H7 (cell line): ENCODE data around the gene RELL2. TPM values are rescaled to one million over a fixed set of nuclear protein-coding genes. Genes with fewer than 3 reads are reported as not detected.

Source experiments
- DNase-seq: peaks from one replicate; pipeline ENCODE4 v3.0.0; 2012
- H3K27me3 ChIP-seq: 2 replicates; pipeline ENCODE4 v1.6.0; 2011; ENCODE audit warnings: mild to moderate bottlenecking, low read length; ENCODE audit not compliant: control insufficient read depth, insufficient read depth
- H3K36me3 ChIP-seq: replicated peaks from 2 replicates; pipeline ENCODE4 v1.5.1; 2011; ENCODE audit warnings: low read length; ENCODE audit not compliant: control insufficient read depth, insufficient read depth
- H3K4me3 ChIP-seq: 2 replicates; pipeline ENCODE4 v1.5.1; 2011; ENCODE audit warnings: low read depth, mild to moderate bottlenecking, control low read depth, low read length, moderate library complexity; ENCODE audit not compliant: insufficient read depth
- total RNA-seq: library from RNA; depleted of rRNA; stranded (reverse); fragments of >200 nt; shearing (Covaris generic); gene quantifications from 2 replicates; pipeline ENCODE4 v1.2.3, GENCODE V29; 2014

Gene RELL2
- total RNA-seq, 1 experiment from 2014 or later, result 7.4 TPM

DNA sequence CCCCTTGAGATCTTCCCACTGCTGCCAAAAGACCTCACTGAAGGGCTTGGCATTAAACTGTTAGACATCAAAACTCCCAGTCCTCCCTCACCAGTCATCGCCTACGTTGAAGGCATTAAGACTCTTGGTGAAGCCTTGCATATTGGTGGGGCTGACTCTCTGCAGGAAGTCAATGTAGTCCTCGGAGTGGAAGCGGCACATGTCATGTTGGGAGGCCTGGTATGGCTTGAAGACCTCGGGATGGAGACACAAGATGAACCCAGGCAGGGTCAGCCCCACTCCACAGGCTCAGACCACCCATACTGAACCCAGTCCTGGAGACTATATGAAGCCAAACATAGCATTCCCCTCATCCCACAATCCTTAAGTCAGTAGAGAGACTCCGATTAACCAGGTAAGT is 2.1 kb upstream of the RELL2 start:
- Histone ChIP-seq H3K4me3 (no peak overlapping the region), H3K27me3 (peaks cover 6% of the 10 kb centered on the region), H3K36me3 (no peaks in the 10 kb centered on the region; the same call in none of the 2 replicates)
- DNase-seq, result no peak

DNA sequence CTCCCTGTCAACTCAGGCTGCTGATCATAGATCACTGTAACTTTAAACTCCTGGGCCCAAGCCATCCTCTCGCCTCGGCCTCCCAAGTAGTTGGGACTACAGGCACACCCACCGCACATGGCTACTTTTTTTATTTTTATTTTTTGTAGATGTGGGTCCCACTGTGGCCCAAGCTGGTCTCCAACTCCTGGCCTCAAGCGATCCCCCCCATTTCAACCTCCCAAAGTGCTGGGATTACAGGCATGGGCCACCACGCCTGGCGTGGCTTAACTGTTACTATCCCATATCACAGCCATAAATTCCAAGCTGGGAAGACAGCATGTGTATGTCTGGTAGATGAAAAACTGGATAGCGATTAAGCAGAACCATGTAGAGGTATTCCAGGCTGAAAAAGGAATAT is 1.2 kb upstream of the RELL2 start:
- H3K27me3 ChIP-seq, result peaks cover 6% of the 10 kb centered on the region
- no peaks in the 10 kb centered on the region; the same call in none of the 2 replicates for H3K36me3 ChIP-seq
- peak overlapping the region; percentile 84; the same call in 1 of the 2 replicates for H3K4me3 ChIP-seq
- no peak for DNase-seq

DNA sequence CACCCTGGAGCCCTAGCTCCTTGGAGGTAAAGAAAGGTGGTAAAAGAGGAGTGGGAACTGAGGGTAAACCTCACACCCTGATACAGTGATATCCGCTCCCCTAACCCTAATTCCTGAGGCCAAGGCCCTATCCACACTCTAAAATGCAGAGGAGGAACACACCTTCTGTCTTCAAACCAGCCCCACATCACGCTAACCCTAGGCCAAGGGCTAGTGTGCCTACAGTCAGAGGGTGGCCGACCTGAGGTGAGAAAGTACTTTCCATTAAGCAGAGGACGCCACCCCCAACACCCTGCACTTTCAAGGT is 738 bp upstream of the RELL2 start:
- Histone ChIP-seq H3K27me3 (peaks cover 6% of the 10 kb centered on the region), H3K36me3 (no peaks in the 10 kb centered on the region; the same call in none of the 2 replicates), H3K4me3 (peak overlapping the region; percentile 84)
- no peak for DNase-seq

DNA sequence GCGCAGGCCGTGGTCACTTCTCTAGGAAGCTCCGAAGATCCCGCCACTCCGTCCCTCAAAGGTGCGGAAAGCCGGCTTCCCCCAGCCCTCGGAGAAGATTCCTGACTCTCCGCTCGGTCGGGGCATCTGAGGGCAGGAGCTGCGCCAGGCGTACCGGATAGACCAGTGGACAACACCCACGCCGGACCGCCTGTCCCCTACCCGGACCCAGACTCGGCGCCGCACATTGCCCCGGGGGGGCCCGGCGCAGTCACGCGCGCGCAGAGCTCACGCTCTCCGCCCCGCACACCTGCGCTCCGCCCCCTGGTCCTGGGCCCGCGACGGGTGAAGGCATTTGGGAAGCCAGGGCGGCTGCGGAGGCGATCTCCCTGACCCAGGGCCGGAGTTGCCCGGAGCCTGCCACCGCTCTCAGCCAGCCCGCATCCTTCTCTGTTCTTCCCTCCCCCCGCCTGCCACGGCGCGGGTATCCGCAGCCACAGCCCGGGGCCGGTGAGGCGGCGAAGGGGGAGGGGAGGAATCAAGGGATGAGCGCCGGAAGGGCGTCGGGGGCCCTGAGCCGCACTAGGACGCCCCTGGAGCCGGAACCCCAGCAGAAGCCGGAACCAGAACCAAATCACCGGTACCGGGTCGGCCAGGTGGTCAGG is 448 bp downstream of the RELL2 start:
- peak overlapping the region; percentile 84 for H3K4me3 ChIP-seq
- H3K36me3 ChIP-seq, result peaks cover 2% of the 10 kb centered on the region
- H3K27me3 ChIP-seq, result peaks cover 6% of the 10 kb centered on the region
- peak; percentile 88 for DNase-seq

DNA sequence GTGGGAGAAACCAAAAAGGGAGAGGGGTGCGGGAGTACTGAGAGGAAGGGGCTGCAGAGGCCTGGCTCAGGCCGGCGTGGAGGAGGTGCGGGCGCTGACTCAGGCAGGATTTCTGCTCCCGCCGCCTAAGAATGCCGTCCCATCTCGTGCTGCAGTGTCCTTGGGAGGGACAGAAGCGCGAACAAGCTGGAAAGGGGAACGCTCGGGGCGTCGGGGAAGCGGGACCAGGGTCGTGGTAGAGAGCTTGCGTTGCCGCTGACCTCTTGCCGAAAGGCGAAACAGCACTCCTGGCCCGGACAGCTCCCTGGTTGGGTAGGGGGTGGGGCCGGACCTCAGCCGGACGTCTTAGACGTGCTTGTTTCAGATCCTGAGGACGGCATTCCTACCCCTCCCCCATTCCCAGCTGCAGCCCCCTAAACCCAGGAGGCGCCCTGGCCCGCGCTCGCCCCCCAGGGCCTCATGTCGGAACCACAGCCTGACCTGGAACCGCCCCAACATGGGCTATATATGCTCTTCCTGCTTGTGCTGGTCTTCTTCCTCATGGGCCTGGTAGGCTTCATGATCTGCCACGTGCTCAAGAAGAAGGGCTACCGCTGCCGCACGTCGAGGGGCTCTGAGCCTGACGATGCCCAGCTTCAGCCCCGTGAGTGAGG is 1.1 kb downstream of the RELL2 start:
- Histone ChIP-seq H3K4me3 (peak overlapping the region; percentile 84), H3K27me3 (peaks cover 6% of the 10 kb centered on the region)
- peak; percentile 97 for DNase-seq

DNA sequence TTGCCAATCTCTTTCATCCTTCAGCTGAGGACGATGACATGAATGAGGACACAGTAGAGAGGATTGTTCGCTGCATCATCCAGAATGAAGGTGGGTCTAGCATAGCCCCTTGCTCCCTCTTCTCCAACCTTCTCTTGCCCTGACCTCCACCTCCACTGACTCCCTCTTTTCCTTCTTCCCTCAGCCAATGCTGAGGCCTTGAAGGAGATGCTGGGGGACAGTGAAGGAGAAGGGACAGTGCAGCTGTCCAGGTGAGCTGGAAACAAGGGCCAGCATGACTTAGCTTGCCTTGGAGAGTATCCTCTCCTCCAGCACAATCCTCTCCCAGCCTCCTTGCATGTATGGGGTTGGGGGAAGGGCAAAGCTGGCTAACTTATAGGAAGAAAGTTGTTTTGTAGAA is 2.0 kb downstream of the RELL2 start:
- no peak for DNase-seq
- H3K27me3 ChIP-seq, result peaks cover 6% of the 10 kb centered on the region
- H3K4me3 ChIP-seq, result no peak overlapping the region
- peaks cover 2% of the 10 kb centered on the region for H3K36me3 ChIP-seq

More for the DNA sequence above, 1.1 kb downstream of the RELL2 start:
- H3K36me3 ChIP-seq, result peaks cover 2% of the 10 kb centered on the region

DNA sequence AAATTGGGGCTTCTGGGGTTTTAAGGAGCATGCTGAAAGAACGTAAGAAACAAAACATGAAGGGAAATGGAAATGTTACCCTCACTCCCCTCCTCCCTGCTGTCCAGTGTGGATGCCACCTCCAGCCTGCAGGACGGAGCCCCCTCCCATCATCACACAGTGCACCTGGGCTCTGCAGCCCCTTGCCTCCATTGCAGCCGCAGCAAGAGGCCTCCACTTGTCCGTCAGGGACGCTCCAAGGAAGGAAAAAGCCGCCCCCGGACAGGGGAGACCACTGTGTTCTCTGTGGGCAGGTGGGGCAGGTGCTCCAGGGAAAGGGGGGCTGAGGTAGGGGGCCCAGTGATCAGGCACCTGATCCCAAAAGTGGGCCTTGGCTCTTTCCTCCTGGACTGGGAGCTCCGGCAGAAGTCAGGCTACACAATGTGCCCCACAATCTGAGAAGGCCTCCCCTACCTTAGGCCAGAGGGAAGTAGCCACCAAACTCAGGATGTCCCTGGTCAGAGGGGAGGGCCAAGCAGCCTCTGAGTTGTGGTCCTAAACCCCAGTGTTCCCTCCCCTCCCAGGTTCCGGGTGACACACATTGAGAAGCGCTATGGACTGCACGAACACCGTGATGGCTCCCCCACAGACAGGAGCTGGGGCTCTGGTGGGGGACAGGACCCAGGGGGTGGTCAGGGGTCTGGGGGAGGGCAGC is 2.7 kb downstream of the RELL2 start:
- peak; percentile 39 for DNase-seq
- Histone ChIP-seq H3K4me3 (no peak overlapping the region), H3K36me3 (peaks cover 2% of the 10 kb centered on the region), H3K27me3 (peaks cover 6% of the 10 kb centered on the region)

DNA sequence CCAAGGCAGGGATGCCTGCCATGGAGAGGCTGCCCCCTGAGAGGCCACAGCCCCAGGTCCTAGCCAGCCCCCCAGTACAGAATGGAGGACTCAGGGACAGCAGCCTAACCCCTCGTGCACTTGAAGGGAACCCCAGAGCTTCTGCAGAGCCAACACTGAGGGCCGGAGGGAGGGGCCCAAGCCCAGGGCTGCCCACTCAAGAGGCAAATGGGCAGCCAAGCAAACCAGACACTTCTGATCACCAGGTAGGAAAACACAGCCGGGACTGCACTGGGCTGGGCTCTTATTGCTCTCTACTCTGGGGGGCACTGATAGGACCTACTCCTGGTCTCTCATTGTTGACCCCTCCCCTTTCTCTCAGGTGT is 3.2 kb downstream of the RELL2 start:
- DNase-seq, result peak; percentile 42
- Histone ChIP-seq H3K36me3 (peaks cover 2% of the 10 kb centered on the region), H3K4me3 (no peak overlapping the region), H3K27me3 (peaks cover 6% of the 10 kb centered on the region)

GRCh38 chr5:141640698-141641097 is 3.9 kb downstream of the RELL2 start:
- Histone ChIP-seq H3K36me3 (peaks cover 4% of the 10 kb centered on the region), H3K4me3 (no peak overlapping the region), H3K27me3 (peaks cover 6% of the 10 kb centered on the region)
- no peak for DNase-seq

GRCh38 chr5:141641634-141642267 is 5.0 kb downstream of the RELL2 start:
- H3K36me3 ChIP-seq, result peaks cover 5% of the 10 kb centered on the region
- H3K4me3 ChIP-seq, result no peak overlapping the region
- peak; percentile 70 for DNase-seq
- peaks cover 6% of the 10 kb centered on the region for H3K27me3 ChIP-seq

DNA sequence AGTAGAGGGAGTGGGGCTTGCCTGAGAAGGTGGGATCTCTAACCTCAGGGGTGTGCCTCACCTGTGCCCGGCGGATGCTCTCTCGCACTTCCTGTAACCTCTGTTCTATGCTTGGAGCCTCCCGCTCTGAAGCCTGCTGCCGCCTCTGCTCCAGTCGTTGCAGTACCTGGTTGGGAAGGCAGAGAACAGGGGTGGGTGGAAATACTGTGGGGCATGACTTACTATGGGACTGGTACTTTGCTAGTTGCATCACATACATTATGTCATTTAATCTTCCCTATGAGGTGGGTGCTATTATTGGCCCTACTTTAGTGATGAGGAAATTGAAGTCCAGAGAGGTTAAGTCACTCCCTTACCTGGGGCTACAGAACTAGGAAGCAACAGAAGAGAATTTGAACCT is 9.2 kb downstream of the RELL2 start:
- DNase-seq, result no peak
- Histone ChIP-seq H3K36me3 (peaks cover 10% of the 10 kb centered on the region), H3K4me3 (no peak overlapping the region), H3K27me3 (no peaks in the 10 kb centered on the region; the same call in 1 of the 2 replicates)

DNA sequence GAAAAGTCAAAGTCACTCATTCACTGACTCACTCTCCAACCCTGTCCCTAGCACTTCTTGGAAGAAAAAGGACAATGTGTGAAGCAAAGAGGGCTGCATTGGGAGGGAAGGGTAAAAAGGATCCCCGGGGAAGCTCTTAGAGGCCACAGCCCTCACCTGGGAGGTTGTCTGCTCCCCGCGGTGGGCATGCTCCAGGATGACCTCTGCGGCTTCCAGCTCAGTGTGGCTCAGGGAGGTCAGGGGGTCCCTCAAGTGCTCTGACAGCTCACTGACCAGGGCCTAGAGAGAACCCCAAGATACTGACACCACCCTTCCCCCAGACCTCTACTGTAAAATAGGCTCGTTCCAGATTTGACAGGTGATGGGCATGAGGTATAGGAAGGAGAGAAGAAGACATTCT is 10.4 kb downstream of the RELL2 start:
- no peaks in the 10 kb centered on the region; the same call in 1 of the 2 replicates for H3K27me3 ChIP-seq
- peak; percentile 20 for DNase-seq
- H3K36me3 ChIP-seq, result peaks cover 8% of the 10 kb centered on the region
- H3K4me3 ChIP-seq, result no peak overlapping the region

GRCh38 chr5:141647851-141648250 is 11.1 kb downstream of the RELL2 start:
- peaks cover 8% of the 10 kb centered on the region for H3K36me3 ChIP-seq
- no peak for DNase-seq
- H3K4me3 ChIP-seq, result no peak overlapping the region
- H3K27me3 ChIP-seq, result no peaks in the 10 kb centered on the region; the same call in 1 of the 2 replicates

GRCh38 chr5:141649056-141649688 is 12.4 kb downstream of the RELL2 start:
- Histone ChIP-seq H3K36me3 (peaks cover 8% of the 10 kb centered on the region), H3K4me3 (no peak overlapping the region), H3K27me3 (no peaks in the 10 kb centered on the region; the same call in 1 of the 2 replicates)
- peak; percentile 53 for DNase-seq
